ENCODE data around the gene AP4M1. TPM values are rescaled to one million over a fixed set of nuclear protein-coding genes. Genes with fewer than 3 reads are reported as not detected.
A peak's percentile ranks its signal among the peaks of the same experiment; 100 is the strongest.

AP4M1 gene, protein sequence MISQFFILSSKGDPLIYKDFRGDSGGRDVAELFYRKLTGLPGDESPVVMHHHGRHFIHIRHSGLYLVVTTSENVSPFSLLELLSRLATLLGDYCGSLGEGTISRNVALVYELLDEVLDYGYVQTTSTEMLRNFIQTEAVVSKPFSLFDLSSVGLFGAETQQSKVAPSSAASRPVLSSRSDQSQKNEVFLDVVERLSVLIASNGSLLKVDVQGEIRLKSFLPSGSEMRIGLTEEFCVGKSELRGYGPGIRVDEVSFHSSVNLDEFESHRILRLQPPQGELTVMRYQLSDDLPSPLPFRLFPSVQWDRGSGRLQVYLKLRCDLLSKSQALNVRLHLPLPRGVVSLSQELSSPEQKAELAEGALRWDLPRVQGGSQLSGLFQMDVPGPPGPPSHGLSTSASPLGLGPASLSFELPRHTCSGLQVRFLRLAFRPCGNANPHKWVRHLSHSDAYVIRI
- total RNA-seq = 22.6 and 23.6 TPM in 2 replicates
- long read RNA-seq, transcript AP4M1-201 (15 exons, 1,817 nt) = major isoform, 21 of 31 reads
- long read RNA-seq, partial matches to known transcripts = 0 of 31 reads
- long read RNA-seq, other reads (novel, unspliced or antisense) = 10 of 31 reads

DNA sequence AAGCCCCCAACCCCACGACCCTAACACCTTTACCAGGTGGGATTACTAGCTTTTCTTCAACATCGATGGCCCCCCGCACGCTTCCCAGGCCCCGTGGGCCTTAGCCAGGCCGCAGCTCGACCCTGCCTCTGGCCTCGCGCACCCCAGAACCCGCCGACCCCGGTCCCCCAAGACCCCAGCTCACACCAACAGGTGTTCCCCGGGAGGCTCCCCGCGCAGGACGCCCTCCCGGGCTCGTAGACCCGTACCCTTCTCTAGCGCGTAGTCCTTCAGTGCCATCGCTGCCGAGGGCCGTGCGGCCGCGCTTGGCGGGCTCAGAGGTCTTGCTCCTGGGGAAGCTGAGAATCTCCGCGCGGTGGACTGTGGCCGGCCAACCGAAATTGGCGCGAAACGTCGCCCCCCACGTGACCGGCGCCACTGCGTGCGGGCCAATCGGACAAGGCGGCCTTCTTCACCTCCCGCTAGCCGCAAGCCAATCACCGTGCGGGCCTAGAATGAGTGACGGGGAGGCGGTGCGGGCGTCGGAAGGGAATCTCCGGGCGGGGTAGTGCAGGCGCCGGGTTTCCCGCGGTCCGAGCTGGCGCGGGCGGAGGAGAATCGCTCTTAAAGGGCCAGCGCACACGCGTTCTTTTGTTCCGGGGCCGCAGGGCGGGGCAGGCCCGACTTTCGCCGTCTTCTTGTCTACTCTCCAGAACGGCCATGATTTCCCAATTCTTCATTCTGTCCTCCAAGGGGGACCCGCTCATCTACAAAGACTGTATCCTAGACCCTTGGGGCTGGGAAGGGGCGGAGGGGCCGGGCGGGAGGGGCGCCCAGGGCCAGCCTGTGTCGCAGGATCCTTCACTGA is at the start of gene AP4M1, which contains the start of gene MCM7:
AP4M1 (plus strand) TSS at position 628 of the 847 bp plus-strand sequence; CDS start at position 700, 72 bp downstream.
MCM7 (minus strand) TSS at position 382 of the 847 bp plus-strand sequence; CDS start at position 279, 103 bp downstream.
- DNase-seq (ENCODE audit: low read depth, low spot score) = peak; percentile 98
- Mint-ChIP-seq H3K36me3 (ENCODE audit: low read depth) (peaks cover 41% of the 10 kb centered on the region), H3K27ac (ENCODE audit: unreplicated experiment) (peak within 1 kb of the TSS; percentile 100), H3K27me3 (ENCODE audit: low read depth) (peaks cover 25% of the 10 kb centered on the region), H3K9me3 (no peaks in the 10 kb centered on the region), H3K4me3 (peak within 1 kb of the TSS; percentile 99), H3K4me1 (peaks cover 56% of the 10 kb centered on the region)
- TF ChIP-seq, protein P1, sequence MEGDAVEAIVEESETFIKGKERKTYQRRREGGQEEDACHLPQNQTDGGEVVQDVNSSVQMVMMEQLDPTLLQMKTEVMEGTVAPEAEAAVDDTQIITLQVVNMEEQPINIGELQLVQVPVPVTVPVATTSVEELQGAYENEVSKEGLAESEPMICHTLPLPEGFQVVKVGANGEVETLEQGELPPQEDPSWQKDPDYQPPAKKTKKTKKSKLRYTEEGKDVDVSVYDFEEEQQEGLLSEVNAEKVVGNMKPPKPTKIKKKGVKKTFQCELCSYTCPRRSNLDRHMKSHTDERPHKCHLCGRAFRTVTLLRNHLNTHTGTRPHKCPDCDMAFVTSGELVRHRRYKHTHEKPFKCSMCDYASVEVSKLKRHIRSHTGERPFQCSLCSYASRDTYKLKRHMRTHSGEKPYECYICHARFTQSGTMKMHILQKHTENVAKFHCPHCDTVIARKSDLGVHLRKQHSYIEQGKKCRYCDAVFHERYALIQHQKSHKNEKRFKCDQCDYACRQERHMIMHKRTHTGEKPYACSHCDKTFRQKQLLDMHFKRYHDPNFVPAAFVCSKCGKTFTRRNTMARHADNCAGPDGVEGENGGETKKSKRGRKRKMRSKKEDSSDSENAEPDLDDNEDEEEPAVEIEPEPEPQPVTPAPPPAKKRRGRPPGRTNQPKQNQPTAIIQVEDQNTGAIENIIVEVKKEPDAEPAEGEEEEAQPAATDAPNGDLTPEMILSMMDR (conservative IDR thresholded peaks at IDR 0.05) = no peak

DNA sequence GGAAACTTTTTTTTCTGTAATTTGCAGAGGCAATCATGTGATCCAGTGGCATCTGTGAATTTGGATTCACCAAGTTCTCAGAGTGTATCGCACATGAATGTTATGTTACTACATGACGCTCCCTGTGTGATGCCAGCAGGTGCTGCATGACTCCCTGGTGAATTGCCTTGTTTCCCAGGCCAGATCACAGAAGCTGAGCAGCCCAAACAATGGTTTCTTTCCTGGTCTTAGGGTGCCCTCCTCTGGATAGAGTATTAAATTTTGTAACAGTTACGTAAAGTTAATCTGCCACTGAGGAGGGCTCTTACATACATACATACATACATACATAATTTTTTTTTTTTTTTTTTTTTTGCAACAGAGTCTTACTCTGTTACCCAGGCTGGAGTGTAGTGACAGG is 48.2 kb upstream of the AP4M1 start:
- Mint-ChIP-seq H3K36me3 (ENCODE audit: low read depth) (peaks cover 2% of the 10 kb centered on the region), H3K27ac (ENCODE audit: unreplicated experiment) (no peak overlapping the region), H3K9me3 (no peaks in the 10 kb centered on the region), H3K4me3 (peak overlapping the region; percentile 78), H3K4me1 (peaks cover 25% of the 10 kb centered on the region), H3K27me3 (ENCODE audit: low read depth) (no peaks in the 10 kb centered on the region)
- DNase-seq (ENCODE audit: low read depth, low spot score) = no peak
- TF ChIP-seq, protein P1 (conservative IDR thresholded peaks at IDR 0.05) = peak; percentile 63

GRCh38 chr7:100057006-100057405 is 44.4 kb upstream of the AP4M1 start:
- H3K27ac Mint-ChIP-seq (ENCODE audit: unreplicated experiment) = no peak overlapping the region
- TF ChIP-seq, protein P1 (conservative IDR thresholded peaks at IDR 0.05) = no peak
- no peak for DNase-seq (ENCODE audit: low read depth, low spot score)

GRCh38 chr7:100059251-100059739 is 42.1 kb upstream of the AP4M1 start:
- DNase-seq (ENCODE audit: low read depth, low spot score) = no peak
- Mint-ChIP-seq H3K4me1 (no peaks in the 10 kb centered on the region), H3K36me3 (ENCODE audit: low read depth) (peaks cover 25% of the 10 kb centered on the region), H3K27ac (ENCODE audit: unreplicated experiment) (no peak overlapping the region), H3K9me3 (no peaks in the 10 kb centered on the region), H3K27me3 (ENCODE audit: low read depth) (peaks cover 3% of the 10 kb centered on the region), H3K4me3 (no peak overlapping the region)
- TF ChIP-seq, protein P1 (conservative IDR thresholded peaks at IDR 0.05) = no peak

More at GRCh38 chr7:100057006-100057405, 44.4 kb upstream of the AP4M1 start:
- H3K36me3 Mint-ChIP-seq (ENCODE audit: low read depth) = peaks cover 16% of the 10 kb centered on the region
- H3K4me3 Mint-ChIP-seq = no peak overlapping the region
- H3K27me3 Mint-ChIP-seq (ENCODE audit: low read depth) = no peaks in the 10 kb centered on the region
- H3K4me1 Mint-ChIP-seq = no peaks in the 10 kb centered on the region
- H3K9me3 Mint-ChIP-seq = no peaks in the 10 kb centered on the region
